HEK293T (cell line): Measurements from ENCODE around the gene PTPN1.

Experiments used
- CTCF ChIA-PET: fragments of 350-600 bp; formaldehyde crosslinking; extraction: SDS; loops from one replicate; lab custom pipeline; 2021; ENCODE audit warnings: antibody characterized with exemption, inconsistent platforms; lab: Yijun Ruan, JAX
- POLR2A ChIA-PET: fragments of 350-600 bp; formaldehyde crosslinking; extraction: SDS; loops from one replicate; lab custom pipeline; 2020; ENCODE audit warnings: antibody characterized with exemption, inconsistent platforms; lab: Yijun Ruan, JAX
- DNase-seq: peaks from one replicate; pipeline ENCODE4 v3.0.0; 2012; ENCODE audit warnings: mixed read lengths; ENCODE audit errors: extremely low spot score
- ARNT ChIP-seq: fragments of 450-650 bp; IDR thresholded peaks from 2 replicates; pipeline ENCODE4 v1.6.1; 2017; ENCODE audit warnings: mild to moderate bottlenecking
- BHLHE40 ChIP-seq: fragments of 450-650 bp; IDR thresholded peaks from 2 replicates; pipeline ENCODE4 v1.6.1; 2016; ENCODE audit warnings: mild to moderate bottlenecking, moderate library complexity, borderline replicate concordance
- CTBP1 ChIP-seq: fragments of 450-650 bp; IDR thresholded peaks from 2 replicates; pipeline ENCODE4 v1.6.1; 2016; ENCODE audit warnings: borderline replicate concordance
- ELF4 ChIP-seq: fragments of 450-650 bp; IDR thresholded peaks from 2 replicates; pipeline ENCODE4 v1.6.1; 2017; ENCODE audit warnings: antibody characterized with exemption
- FOXA1 ChIP-seq: fragments of 450-650 bp; IDR thresholded peaks from 2 replicates; pipeline ENCODE4 v1.6.1; 2016; ENCODE audit warnings: mild to moderate bottlenecking
- FOXK2 ChIP-seq: fragments of 450-650 bp; IDR thresholded peaks from 2 replicates; pipeline ENCODE4 v1.6.1; 2016; ENCODE audit warnings: mild to moderate bottlenecking
- FOXM1 ChIP-seq: fragments of 450-650 bp; IDR thresholded peaks from 2 replicates; pipeline ENCODE4 v1.6.1; 2017; ENCODE audit warnings: mild to moderate bottlenecking, borderline replicate concordance
- HDGF ChIP-seq: fragments of 450-650 bp; IDR thresholded peaks from 2 replicates; pipeline ENCODE4 v1.6.1; 2017; ENCODE audit warnings: antibody characterized with exemption, borderline replicate concordance
- L3MBTL2 ChIP-seq: fragments of 450-650 bp; conservative IDR thresholded peaks from 2 replicates; pipeline ENCODE4 v1.6.1; 2016; ENCODE audit warnings: mild to moderate bottlenecking
- LEF1 ChIP-seq: fragments of 450-650 bp; IDR thresholded peaks from 2 replicates; pipeline ENCODE4 v1.6.1; 2017; ENCODE audit warnings: mild to moderate bottlenecking, borderline replicate concordance
- NFRKB ChIP-seq: fragments of 450-650 bp; IDR thresholded peaks from 2 replicates; pipeline ENCODE4 v1.6.1; 2016; ENCODE audit warnings: mild to moderate bottlenecking, moderate library complexity
- PKNOX1 ChIP-seq: fragments of 450-650 bp; IDR thresholded peaks from 2 replicates; pipeline ENCODE4 v1.6.1; 2016
- SP1 ChIP-seq: fragments of 450-650 bp; IDR thresholded peaks from 2 replicates; pipeline ENCODE4 v1.6.1; 2017
- SUZ12 ChIP-seq: fragments of 450-650 bp; IDR thresholded peaks from 2 replicates; pipeline ENCODE4 v1.6.1; 2016; ENCODE audit warnings: mild to moderate bottlenecking
- TARDBP ChIP-seq: fragments of 450-650 bp; IDR thresholded peaks from 2 replicates; pipeline ENCODE4 v1.6.1; 2016
- ZNF384 ChIP-seq: fragments of 450-650 bp; IDR thresholded peaks from 2 replicates; pipeline ENCODE4 v1.6.1; 2016

Gene PTPN1

GRCh38 chr20:50464725-50465650, 45.2 kb upstream of the PTPN1 start:
- POLR2A ChIA-PET: no interaction called here
- DNase-seq: no peak
- TF ChIP-seq FOXM1: no peak
- 0 out of 2 replicates have a peak, but pooled peaks have one; percentile 20 for TF ChIP-seq PKNOX1
- CTCF ChIA-PET: interaction anchor here (0.6 to 1.7 kb wide), 9 partner anchors 10 to 311 kb away, joined by 3 to 5 read pairs (median 3); partner anchors contain the start of gene PEDS1

- no peak for DNase-seq
- ChIA-PET POLR2A (no interaction called here), CTCF (no interaction called here)
- TF ChIP-seq ZNF384: no peak
These were observed 43.0 kb upstream of the PTPN1 start for GRCh38 chr20:50467174-50467573.

GRCh38 chr20:50467718-50468356, 42.3 kb upstream of the PTPN1 start:
- TF ChIP-seq ARNT: no peak
- TF ChIP-seq L3MBTL2: no peak; the same call in 1 of the 2 replicates
- TF ChIP-seq ELF4: no peak
- TF ChIP-seq SP1: no peak
- no peak for TF ChIP-seq TARDBP
- TF ChIP-seq CTBP1: no peak
- no peak for TF ChIP-seq FOXM1
- TF ChIP-seq BHLHE40: no peak
- no peak for TF ChIP-seq NFRKB
- TF ChIP-seq SUZ12: no peak
- no peak for TF ChIP-seq LEF1
- no peak for TF ChIP-seq FOXA1
- no peak for TF ChIP-seq ZNF384
- no peak for TF ChIP-seq PKNOX1
- TF ChIP-seq HDGF: no peak
- no peak for TF ChIP-seq FOXK2
- ChIA-PET POLR2A (no interaction called here), CTCF (no interaction called here)
- DNase-seq: peak; percentile 65

- ChIA-PET POLR2A (no interaction called here), CTCF (no interaction called here)
- no peak for TF ChIP-seq TARDBP
- no peak for TF ChIP-seq FOXM1
- TF ChIP-seq HDGF: no peak
- TF ChIP-seq ARNT: no peak
- TF ChIP-seq L3MBTL2: no peak; the same call in 1 of the 2 replicates
- TF ChIP-seq FOXK2: no peak
- no peak for TF ChIP-seq PKNOX1
- no peak for TF ChIP-seq BHLHE40
- TF ChIP-seq FOXA1: no peak
- TF ChIP-seq LEF1: no peak
- no peak for TF ChIP-seq SP1
- no peak for TF ChIP-seq SUZ12
- TF ChIP-seq CTBP1: no peak
- no peak for TF ChIP-seq ZNF384
- no peak for TF ChIP-seq ELF4
- TF ChIP-seq NFRKB: no peak
- no peak for DNase-seq
These were observed 41.8 kb upstream of the PTPN1 start for GRCh38 chr20:50468378-50468798.

- no peak for TF ChIP-seq ARNT
- no peak for TF ChIP-seq HDGF
- no peak for TF ChIP-seq ZNF384
- no peak for TF ChIP-seq SP1
- TF ChIP-seq SUZ12: no peak
- no peak for TF ChIP-seq L3MBTL2
- no peak for TF ChIP-seq PKNOX1
- TF ChIP-seq CTBP1: no peak
- no peak for TF ChIP-seq FOXA1
- no peak for TF ChIP-seq FOXK2
- no peak for TF ChIP-seq TARDBP
- TF ChIP-seq NFRKB: no peak
- no peak for TF ChIP-seq FOXM1
- TF ChIP-seq ELF4: no peak
- no peak for TF ChIP-seq LEF1
- no peak for TF ChIP-seq BHLHE40
- POLR2A ChIA-PET: no interaction called here
- CTCF ChIA-PET: interaction anchor here (0.6 kb wide), 1 partner anchor 48 kb away, joined by 3 read pairs; no protein-coding TSS in a partner anchor
- DNase-seq: no peak
These were observed 40.9 kb upstream of the PTPN1 start for GRCh38 chr20:50469176-50469723.
